ENCODE results near the gene CYTL1. TPM values are rescaled to one million over a fixed set of nuclear protein-coding genes. Genes with fewer than 3 reads are reported as not detected.
"Not testable (repeated sequence)": the region's sequence is repeated elsewhere in the genome, so short reads cannot be mapped to it uniquely, and the experiment has no call there.

CYTL1 gene
- total RNA-seq, 1 donor from 2014 or later, result 1.4 TPM

DNA sequence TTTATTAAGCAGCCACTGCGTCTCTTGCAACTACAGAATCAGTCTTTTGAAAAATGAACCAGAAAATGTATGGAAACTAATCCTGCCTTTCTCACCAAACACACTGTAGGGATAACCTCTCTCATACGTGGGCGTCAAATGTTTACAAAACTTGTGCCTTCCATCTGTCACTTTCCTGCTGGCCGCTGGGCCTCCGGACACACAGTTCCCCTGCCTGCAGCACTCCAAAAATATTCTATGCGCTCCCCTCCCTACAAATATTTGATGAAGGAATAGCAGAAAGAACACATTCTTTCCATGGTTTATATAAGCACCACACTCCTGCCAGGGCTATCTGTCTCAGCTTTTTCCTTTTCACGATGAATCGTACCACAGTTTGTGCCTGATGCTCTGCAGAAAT, 14.9 kb upstream of the CYTL1 start:
- no peak for DNase-seq (ENCODE audit: low spot score)

DNA sequence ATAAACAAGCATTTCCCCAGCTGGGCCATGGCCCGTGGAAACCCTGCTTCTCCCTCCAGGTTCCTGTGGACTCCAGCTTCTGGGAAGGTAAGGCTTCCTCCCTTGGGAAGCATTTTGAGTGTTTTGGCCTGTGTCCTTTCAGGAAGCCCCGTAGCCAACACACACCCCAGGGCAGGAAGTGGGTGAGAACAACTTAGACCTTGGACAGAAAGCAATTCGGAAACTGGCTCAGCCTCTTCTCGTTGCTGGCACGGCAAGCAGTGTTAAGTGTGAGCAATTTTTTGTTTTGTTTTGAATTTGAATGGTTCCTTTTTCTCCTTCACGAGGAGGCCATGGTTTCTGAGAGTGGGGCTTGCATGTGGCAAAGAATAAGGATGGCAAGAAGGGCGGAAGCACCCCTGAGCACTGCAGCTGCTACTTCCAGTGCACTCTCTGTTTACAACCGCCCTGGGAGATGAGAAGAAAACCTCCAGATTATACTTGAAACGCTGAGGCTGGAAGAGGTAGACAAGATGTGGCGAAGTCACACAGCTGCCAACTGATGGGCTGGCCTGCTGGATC, 14.1 kb upstream of the CYTL1 start:
- DNase-seq (ENCODE audit: low spot score), result no peak

DNA sequence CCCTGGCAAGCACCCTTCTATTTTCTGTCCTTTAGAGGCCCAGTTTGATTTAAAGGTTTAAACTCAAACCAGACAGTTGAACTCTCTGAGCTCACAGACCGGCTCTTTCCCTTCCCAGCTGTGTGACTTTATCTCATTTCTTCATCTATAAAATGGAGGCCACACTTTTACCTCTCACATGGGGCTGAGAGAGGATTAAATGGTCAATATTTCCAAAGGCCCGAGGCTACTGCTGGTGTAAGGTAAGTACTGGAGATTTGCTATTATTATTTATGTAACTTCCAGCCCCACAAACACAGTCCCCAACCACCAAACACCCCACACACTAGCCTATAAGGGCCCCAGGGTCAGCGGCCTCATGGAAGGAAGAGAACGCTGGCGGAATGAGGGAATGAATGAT, 13.6 kb upstream of the CYTL1 start:
- DNase-seq (ENCODE audit: low spot score), result no peak

DNA sequence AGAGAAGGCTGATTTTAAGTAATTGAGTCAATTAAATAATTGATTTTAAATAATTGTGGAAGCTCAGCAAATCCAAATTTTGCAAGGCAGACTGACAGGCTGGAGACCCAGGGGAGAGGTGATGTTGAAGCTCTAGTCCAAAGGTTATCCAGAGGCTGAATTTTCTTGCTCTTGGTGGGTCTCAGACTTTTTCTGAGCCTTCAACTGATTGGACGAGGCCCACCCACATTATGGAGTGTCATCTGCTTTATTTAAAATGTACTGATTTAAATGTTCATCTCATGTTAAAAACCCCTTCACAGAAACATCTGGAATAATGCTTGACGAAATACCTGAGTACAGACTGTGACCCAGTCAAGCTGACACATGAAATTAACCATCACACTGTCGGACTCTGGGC, 11.7 kb upstream of the CYTL1 start:
- no peak for DNase-seq (ENCODE audit: low spot score)

DNA sequence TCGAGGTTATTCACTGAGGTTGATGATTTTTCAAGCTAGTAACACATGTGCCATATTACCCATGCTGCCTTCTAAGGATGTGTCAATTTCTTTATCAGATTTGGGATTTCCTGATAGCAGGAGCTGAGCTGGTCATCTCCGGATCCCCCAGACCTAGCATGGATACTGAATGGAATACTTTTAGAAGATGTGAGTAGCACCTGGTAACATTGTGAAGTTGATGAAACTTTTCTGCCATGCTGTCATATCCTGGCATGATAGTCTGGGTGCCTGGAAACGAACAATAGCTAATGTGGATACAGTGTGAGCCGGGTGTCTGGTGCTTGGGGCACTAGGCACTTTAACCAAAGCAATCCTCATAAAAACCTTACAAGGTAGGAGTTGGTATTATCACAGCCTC, 11.0 kb upstream of the CYTL1 start:
- DNase-seq (ENCODE audit: low spot score), result no peak

DNA sequence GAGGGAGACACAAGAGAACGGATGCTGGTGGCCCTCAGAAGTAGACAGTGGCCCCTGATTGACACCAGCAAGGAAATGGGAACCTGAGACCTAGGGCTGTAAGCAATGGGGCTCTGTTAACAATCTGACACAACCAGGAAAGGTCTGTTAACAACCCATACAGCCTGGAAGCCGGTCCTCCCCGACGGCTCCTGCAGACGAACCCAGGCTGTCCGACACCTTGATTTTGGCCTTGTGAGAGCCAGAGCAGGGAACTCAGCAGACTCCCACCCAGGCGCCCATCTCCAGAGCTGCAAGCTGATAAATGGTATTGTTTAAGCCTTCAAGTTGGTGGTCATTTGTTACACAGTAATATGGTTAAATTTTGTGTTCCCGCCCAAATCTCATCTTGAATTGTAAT, 10.2 kb upstream of the CYTL1 start:
- DNase-seq (ENCODE audit: low spot score), result peak; percentile 85

DNA sequence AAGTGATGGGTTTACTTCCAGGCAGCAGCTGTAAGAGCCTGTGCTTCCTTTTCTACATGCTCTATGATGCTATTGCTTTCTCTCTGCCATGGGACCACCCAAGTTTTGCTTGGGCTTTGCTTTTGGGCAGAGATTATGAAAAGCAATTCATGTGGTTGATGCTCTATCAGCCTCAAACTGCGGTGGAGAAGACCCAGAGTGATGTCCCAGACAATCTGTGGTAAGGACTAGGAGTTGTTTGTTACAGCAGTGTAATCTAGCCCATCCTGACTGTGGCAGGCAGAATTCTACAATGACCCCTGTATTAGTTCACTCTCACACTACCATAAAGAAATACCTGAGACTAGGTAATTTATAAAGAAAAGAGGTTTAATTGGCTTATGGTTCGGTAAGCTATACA, 9.2 kb upstream of the CYTL1 start:
- DNase-seq (ENCODE audit: low spot score), result no peak

DNA sequence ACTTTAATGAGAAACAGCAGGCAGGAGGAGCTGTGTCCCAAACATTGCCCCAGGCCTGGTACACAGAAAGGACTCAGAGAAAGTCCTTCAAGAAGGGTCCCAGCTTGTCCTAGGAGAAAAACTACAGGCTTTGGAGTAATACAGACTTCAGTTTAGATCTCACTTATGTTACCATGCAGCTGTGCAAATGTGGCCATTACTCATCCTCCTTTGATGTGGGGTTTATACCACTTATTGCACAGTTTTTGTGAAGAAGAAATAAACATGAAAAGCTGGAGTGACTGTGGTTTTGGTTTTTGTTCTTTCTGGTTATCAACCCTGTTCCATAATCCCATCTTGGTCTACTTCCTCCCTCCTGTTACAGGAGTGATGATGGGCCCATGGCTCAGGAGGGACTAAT, 8.1 kb upstream of the CYTL1 start:
- no peak for DNase-seq (ENCODE audit: low spot score)

DNA sequence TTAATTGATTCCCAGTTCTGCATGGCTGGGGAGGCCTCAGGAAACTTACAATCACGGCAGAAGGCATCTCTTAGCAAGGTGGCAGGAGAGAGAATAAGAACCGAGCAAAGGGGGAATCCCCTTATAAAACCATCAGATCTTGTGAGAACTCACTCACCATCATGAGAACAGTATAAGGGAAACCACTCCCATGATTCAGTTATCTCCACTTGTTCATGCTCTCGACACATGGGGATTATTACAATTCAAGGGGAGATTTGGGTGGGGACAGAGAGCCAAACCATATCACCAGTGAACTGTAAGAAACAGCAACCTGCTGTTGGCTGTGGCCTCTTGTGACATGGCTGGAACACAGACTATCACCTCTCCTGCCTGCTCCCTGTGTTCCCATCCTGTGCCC, 7.1 kb upstream of the CYTL1 start:
- no peak for DNase-seq (ENCODE audit: low spot score)

DNA sequence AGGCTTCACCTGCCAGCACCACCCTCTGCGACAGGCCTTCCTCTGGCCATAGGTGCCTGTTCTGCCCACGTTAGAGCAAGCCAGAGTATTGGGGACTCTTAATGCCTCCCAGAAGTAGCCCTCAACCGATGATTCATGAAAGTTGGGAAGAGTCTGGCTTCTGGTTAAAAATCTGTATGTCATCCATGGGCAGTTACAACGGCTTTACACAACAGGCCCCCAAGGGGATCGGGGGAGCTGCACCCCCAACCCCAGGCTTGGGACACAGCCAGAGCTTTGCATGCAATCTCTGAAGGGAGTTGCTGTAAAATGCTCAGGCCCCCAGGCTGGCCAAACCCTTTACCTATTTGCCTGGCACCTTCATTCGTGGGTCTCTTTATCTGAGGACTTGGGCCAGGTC, 5.4 kb upstream of the CYTL1 start:
- DNase-seq (ENCODE audit: low spot score), result peak; percentile 90

DNA sequence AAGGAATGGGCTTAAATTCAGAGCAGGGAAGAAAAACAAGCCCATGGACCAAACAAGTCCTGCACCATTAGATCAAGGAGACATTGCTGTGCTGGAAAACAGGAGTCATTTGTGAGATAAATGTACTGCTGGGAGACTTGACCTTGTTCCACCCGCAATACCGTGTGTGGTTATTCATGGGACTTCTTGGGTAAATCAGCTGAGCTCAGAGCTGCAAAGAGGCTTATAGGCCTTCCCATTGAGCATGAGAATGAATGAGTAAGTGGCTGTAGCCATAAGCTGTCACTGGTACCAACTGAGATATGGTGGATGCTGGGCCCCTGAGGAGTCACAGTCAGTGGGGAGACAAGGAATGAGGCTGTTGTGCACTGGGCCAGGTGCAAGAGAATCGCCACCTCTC, 2.3 kb upstream of the CYTL1 start:
- no peak for DNase-seq (ENCODE audit: low spot score)

DNA sequence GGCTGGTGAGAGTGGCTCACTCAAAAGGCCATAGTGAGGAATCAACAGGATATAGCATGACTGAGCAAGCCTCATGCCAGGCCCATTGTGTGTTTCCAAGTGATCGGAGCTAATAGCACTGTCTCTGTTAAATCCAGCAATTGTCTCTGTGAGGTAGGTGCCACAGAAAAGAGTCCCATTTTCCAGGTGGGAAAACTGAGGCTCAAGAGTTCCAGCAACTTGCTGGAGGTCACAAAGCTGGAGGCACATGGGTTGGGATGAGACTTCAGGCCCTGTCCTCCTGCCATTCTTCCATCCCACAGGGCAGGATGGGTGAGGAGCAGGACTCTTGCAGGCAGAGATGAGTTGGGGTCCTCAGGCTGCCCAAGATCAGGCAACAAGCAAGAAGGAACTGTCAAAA, 1.1 kb upstream of the CYTL1 start:
- no peak for DNase-seq (ENCODE audit: low spot score)

DNA sequence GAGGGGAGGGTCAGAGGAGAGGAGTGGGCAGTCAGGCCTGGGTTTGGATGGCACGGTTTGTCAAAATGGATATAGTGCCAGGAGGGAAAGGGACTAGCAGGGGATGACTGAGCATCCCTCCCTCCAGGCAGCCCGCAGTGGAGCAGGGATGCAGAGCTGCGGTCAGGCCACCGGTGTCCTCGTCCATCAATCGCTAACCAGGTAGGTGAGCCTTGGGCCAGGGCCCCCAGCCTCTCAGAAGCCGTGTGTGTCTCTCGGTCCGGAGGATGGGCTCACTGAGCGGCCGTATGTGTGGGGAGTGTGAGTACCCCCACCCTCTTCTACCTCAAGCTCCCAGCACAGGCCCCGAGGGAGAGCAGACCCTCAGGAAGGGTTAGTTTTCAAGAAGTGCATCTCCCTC, 538 bp upstream of the CYTL1 start:
- DNase-seq (ENCODE audit: low spot score), result no peak

DNA sequence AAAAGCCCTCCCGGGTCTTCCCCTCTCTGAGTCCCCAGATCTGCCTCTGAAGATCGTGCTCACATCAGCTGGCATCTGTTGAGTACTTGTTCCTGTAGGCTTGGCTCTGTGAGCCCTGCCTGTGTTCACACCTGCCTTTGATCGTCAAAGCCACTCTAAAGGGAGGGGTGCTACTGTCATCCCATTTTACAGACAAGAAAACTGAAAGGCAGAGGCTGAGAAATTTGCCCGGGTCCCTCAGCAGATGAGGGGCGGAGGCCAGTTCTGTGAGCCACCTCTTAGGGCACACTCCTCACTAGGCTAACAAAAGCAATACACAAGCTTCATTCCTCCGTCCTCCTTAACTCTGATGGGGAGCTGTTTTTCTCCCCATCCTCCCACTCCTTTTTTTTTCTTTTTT, 655 bp downstream of the CYTL1 start:
- DNase-seq (ENCODE audit: low spot score), result no peak

DNA sequence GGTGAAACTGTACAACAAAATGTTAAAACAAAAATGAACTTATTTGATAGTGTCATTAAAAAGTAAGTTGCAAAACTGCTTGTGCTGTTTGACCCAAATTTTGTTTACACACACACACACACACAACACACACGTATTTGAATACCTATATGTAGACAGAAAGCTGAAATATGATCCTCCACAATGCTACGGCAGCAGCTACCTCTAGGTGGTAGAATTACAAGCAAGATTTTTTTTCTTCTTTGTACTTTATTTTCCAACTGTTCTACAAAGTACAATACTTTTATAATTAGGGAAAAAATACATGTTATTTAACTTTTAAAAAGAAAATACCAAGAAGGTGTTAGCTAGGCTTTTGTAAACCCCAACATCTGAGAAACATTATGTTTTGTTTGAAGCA, 1.2 kb downstream of the CYTL1 start:
- DNase-seq (ENCODE audit: low spot score), result no peak

DNA sequence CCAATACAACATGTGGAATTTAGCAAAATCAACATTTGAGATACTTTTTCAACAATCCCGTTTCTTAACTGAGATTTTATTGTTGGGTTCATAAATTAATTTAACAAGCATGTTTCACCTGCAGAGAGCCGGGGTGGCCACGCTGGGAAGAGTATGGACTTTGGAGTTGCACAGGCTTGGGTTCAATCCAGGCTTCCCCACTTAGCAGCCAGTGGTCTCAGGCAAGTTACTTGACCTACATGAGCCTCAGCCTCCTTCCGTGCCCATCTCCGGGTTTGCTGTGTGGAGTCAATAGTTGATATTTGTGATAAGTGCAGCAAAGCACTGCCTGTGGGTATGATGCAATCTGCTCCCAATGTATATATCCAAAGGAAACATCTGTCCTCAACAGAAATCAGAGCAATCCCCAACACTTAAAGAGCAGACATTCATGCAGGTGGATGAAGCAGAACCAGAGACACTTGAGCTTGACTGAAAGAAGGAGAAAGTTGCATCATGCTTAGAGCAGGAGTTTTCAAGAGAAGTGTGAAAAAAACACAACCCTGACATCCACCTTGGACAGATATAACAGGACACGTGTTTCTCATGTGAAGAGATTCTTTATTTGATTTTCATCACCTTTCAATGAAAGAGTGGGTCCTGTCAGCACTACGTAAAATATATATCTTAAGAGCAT, 5.1 kb downstream of the CYTL1 start:
- no peak for DNase-seq (ENCODE audit: low spot score)

DNA sequence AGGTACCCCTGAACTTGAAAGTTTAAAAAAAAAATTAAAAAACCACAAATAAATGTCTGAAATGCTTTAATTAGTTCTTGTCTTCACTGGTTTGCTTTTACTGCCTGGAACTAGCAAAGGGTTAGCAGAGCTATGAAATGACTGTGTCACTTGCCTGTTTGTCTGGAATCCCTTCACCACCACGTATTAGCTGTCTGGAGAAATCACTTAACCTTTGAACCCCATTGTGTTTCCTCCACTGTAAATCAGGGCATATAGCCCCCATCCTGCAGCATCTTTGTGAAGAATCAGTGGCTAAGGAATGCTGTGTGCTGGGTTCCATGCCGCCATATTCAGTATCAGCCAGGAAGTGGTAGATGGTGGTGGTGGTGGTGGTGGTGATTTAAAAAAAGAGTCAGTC, 6.3 kb downstream of the CYTL1 start:
- DNase-seq (ENCODE audit: low spot score), result no peak

DNA sequence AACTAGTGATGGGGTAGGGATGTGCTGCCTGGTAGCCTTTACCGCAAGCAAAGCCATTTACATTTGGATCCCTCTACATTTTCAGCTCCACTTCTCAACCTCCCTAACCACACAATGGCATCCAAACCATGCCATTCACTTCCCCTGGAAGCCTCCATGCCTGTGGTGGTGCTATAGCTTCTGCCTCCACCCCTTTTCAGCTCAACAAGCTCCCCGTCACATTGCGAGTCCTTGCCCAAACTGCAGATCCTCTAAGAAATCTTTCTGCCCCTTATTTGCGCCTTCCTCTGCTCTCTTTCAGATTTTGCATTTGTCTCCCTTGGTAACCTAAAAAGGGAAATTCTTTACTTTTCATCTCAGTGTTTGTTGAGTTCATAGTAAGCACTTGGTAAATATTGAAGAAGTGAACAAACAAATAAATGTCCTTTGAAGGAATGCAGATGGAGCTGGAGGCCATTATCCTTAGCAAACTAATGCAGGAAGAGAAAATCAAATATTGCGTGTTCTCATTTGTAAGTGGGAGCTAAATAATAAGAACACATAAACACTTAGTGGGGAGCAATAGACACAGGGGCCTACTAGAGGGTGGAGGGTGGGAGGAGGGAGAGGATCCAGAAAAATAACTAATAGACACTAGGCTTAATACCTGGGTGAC, 6.9 kb downstream of the CYTL1 start:
- no peak for DNase-seq (ENCODE audit: low spot score)

DNA sequence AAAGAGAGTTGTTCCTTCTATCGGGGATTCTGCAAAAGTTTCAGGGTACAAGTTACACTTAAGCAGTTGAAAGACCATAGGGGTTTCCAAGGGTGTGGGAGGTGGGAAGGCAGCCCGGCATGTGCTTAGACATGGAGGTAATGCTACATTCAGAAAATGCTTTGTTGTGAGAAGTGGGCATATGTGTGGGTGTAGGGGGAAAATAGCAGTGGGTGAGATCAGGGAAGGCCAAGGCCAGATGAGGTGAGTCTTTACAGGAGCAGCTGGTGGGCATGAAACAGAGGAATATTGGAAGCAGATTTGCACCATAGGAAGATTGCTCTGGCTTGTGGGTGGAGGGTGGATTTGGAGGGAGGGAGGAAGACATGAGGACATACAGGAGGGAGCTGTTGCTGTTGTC, 8.3 kb downstream of the CYTL1 start:
- no peak for DNase-seq (ENCODE audit: low spot score)

DNA sequence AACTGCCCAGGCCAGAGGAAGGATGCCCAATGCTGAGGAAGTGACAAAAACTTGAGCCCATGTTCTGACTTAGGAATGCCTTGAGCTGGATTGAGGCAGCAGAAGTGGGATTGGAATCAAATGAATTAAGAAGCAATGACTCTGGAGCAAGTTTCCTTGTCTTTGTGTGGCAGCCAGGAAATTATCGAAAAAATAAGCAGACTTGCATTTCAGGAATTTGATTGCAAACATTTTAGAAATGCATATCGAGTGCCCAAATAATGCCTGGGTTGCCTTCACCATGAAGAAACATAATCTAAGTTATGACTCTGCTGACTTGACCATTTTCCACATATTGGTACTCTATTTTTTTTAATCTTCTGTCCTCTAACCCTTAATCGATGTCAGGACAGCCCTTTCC, 9.5 kb downstream of the CYTL1 start:
- no peak for DNase-seq (ENCODE audit: low spot score)

DNA sequence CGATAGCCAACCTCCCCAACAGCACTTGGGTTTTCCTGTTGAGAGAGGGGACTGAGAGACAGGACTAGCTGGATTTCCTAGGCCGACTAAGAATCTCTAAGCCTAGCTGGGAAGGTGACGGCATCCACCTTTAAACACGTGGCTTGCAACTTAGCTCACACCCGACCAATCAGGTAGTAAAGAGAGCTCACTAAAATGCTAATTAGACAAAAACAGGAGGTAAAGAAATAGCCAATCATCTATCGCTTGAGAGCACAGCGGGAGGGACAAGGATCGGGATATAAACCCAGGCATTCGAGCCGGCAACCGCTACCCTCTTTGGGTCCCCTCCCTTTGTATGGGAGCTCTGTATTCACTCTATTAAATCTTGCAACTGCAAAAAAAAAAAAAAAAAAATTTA, 12.3 kb downstream of the CYTL1 start:
- not testable (repeated sequence) for DNase-seq (ENCODE audit: low spot score)

DNA sequence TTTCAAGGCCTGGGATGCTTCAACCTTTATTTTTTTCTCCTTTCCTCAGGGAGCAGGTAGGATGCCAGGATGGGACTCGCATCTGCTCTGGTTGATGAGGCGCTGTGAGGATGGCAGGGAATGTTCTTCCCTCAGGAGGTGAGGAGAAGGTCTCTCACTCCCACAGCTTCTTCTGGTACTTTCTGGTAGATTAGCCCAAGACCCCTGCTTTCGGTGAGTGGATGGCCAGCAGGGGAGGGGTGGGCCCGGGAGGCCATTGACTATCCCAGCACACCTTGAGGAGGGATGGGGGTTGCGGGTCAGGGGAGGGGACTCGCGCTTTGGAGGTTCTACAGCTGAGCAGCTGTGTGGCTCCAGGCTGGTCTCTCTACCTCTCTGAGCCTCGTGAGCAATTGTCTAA, 14.8 kb downstream of the CYTL1 start:
- DNase-seq (ENCODE audit: low spot score), result no peak

DNA sequence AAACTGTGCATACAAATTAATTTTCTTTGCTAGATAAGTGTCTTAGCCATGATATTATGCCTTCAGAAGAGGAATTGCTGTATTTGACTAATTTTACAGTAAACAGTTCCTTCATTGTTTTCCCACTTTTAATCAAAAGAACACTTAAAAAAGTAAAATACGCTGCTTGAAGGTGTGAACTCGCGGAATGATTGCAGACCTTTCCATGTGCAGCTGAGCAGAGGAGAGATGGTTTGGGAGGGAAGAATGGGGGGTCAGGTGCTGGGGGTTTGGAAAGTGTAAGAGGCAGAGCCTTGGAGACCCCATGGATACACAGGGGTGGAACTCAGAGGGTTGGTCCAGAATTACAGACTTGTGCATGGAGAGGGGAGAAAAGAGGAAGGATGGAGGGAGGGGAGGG, 15.3 kb downstream of the CYTL1 start:
- no peak for DNase-seq (ENCODE audit: low spot score)

All from mesenteric fat pad (tissue), 1 donor.